AG10803 (cell line): Measurements from ENCODE around the gene SUGCT.

Experiments used
- DNase-seq: peaks from one replicate; pipeline ENCODE4 v3.0.0; 2010; ENCODE audit warnings: low read depth
- H3K4me3 ChIP-seq: 2 replicates; pipeline ENCODE4 v1.5.1; 2011; ENCODE audit warnings: mild to moderate bottlenecking, low read length, control low read depth
- CTCF ChIP-seq: conservative IDR thresholded peaks from 2 replicates; pipeline ENCODE4 v1.5.1; 2011; ENCODE audit warnings: mild to moderate bottlenecking, low read length, control low read depth, inconsistent platforms

The SUGCT gene

GRCh38 chr7:40742270-40742669, 607.5 kb downstream of the SUGCT start:
- no peak for DNase-seq
- TF ChIP-seq CTCF: no peak
- no peak overlapping the region for H3K4me3 ChIP-seq

- no peak overlapping the region for H3K4me3 ChIP-seq
- no peak for DNase-seq
- TF ChIP-seq CTCF: no peak
Measured at GRCh38 chr7:40746841-40747556, 612.2 kb downstream of the SUGCT start.

GRCh38 chr7:40747856-40748255, 613.1 kb downstream of the SUGCT start:
- DNase-seq: peak; percentile 8
- TF ChIP-seq CTCF: no peak

GRCh38 chr7:40749877-40750276, 615.1 kb downstream of the SUGCT start:
- peak; percentile 52 for DNase-seq

More at GRCh38 chr7:40747856-40748255, 613.1 kb downstream of the SUGCT start:
- no peak overlapping the region for H3K4me3 ChIP-seq

GRCh38 chr7:40753455-40753854, 618.6 kb downstream of the SUGCT start:
- no peak for TF ChIP-seq CTCF
- DNase-seq: no peak
- H3K4me3 ChIP-seq: no peak overlapping the region

More at GRCh38 chr7:40749877-40750276, 615.1 kb downstream of the SUGCT start:
- no peak for TF ChIP-seq CTCF
- H3K4me3 ChIP-seq: no peak overlapping the region

- no peak for DNase-seq
- no peak for TF ChIP-seq CTCF
- H3K4me3 ChIP-seq: no peak overlapping the region
Measured at GRCh38 chr7:40755438-40755837, 620.6 kb downstream of the SUGCT start.

- no peak for TF ChIP-seq CTCF
- no peak for DNase-seq
- H3K4me3 ChIP-seq: no peak overlapping the region
Measured at GRCh38 chr7:40757109-40757508, 622.3 kb downstream of the SUGCT start.
